GM12892 (cell line): ENCODE measurements around the gene TMPRSS2.

ENCODE experiments used
- POLR2A ChIP-seq: IDR thresholded peaks from 2 replicates; pipeline ENCODE4 v1.6.1; 2011; ENCODE audit warnings: low read depth, low read length, control low read depth
- POLR2AphosphoS5 ChIP-seq: IDR thresholded peaks from 2 replicates; pipeline ENCODE4 v1.6.1; 2011; ENCODE audit warnings: low read depth, low read length, control low read depth

DNA sequence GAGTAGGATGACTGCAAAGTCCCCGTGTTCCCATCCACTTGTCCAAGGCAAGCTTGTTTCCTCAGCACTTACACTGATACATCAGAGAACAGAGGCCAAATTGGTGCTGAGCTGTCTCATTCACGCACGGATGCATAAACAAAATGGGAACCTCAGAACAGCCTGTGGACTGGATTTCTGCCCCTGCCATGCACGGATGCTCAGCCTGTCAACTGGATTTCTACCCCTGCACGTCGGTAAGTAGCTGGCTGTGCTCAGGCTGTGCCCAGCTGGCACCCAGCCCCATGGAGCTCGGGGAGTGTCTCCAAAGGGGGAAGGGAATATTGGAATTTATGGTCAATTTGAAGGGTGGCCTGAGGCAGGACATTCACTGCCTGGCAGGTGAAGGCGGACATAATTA is 40.8 kb upstream of the TMPRSS2 start:
- TF ChIP-seq POLR2A (no peak), POLR2AphosphoS5 (no peak)
